ENCODE measurements around the gene LTF.
"Not testable (repeated sequence)": the region's sequence is repeated elsewhere in the genome, so short reads cannot be mapped to it uniquely, and the experiment has no call there.

Gene LTF

GRCh38 chr3:46416125-46416810 lies 48.4 kb downstream of the LTF start:
- no peak for DNase-seq (ENCODE audit: low read depth in 2 of 2)

GRCh38 chr3:46414739-46415138 lies 50.0 kb downstream of the LTF start:
- DNase-seq (ENCODE audit: low read depth in 2 of 2) = no peak

GRCh38 chr3:46413951-46414350 lies 50.8 kb downstream of the LTF start:
- no peak for DNase-seq (ENCODE audit: low read depth in 2 of 2)

- DNase-seq (ENCODE audit: low read depth in 2 of 2) = no peak
Measured at GRCh38 chr3:46412786-46413298, 51.9 kb downstream of the LTF start.

GRCh38 chr3:46411271-46411670 lies 53.4 kb downstream of the LTF start:
- DNase-seq (ENCODE audit: low read depth in 2 of 2) = no peak

GRCh38 chr3:46410669-46411068 lies 54.0 kb downstream of the LTF start:
- no peak for DNase-seq (ENCODE audit: low read depth in 2 of 2)

- no peak for DNase-seq (ENCODE audit: low read depth in 2 of 2)
Measured at GRCh38 chr3:46409739-46410489, 54.8 kb downstream of the LTF start.

- DNase-seq (ENCODE audit: low read depth in 2 of 2) = no peak
Measured at GRCh38 chr3:46408853-46409252, 55.9 kb downstream of the LTF start.

- no peak for DNase-seq (ENCODE audit: low read depth in 2 of 2)
Measured at GRCh38 chr3:46407970-46408369, 56.7 kb downstream of the LTF start.

- no peak for DNase-seq (ENCODE audit: low read depth in 2 of 2)
Measured at GRCh38 chr3:46406788-46407611, 57.7 kb downstream of the LTF start, which contains the start of the genes CCR5AS and CCRL2. Gene CCR5AS, minus strand, starts transcription at chr3:46407066. Gene CCRL2, plus strand, starts transcription at chr3:46407259. Its CDS starts 821 bp downstream, at chr3:46408080.

GRCh38 chr3:46406443-46406787 lies 58.3 kb downstream of the LTF start:
- no peak for DNase-seq (ENCODE audit: low read depth in 2 of 2)

GRCh38 chr3:46405301-46406019 lies 59.2 kb downstream of the LTF start:
- DNase-seq (ENCODE audit: low read depth in 2 of 2) = no peak

- DNase-seq (ENCODE audit: low read depth in 2 of 2) = not testable (repeated sequence)
Measured at GRCh38 chr3:46402902-46403301, 61.8 kb downstream of the LTF start.

- DNase-seq (ENCODE audit: low read depth in 2 of 2) = no peak
Measured at GRCh38 chr3:46401579-46401978, 63.1 kb downstream of the LTF start.

GRCh38 chr3:46400846-46401245 lies 63.9 kb downstream of the LTF start:
- no peak for DNase-seq (ENCODE audit: low read depth in 2 of 2)

GRCh38 chr3:46400000-46400734 lies 64.5 kb downstream of the LTF start:
- DNase-seq (ENCODE audit: low read depth in 2 of 2) = no peak

- no peak for DNase-seq (ENCODE audit: low read depth in 2 of 2)
Measured at GRCh38 chr3:46399557-46399956, 65.1 kb downstream of the LTF start.

- no peak for DNase-seq (ENCODE audit: low read depth in 2 of 2)
Measured at GRCh38 chr3:46399098-46399497, 65.6 kb downstream of the LTF start.

GRCh38 chr3:46398186-46398955 lies 66.3 kb downstream of the LTF start:
- no peak for DNase-seq (ENCODE audit: low read depth in 2 of 2)

GRCh38 chr3:46397111-46397510 lies 67.6 kb downstream of the LTF start:
- no peak for DNase-seq (ENCODE audit: low read depth in 2 of 2)

Measured in stimulated activated CD4-positive, alpha-beta T cell treated with anti-CD3 and anti-CD28 coated beads, Interleukin-1b, Interleukin-23, amount 100 ng/mL, for 1 hour (primary cell).